Testis (tissue), 2 donors: ENCODE results near the gene TTLL12.

Experiments used
- POLR2A ChIP-seq: fragments of 450-650 bp; IDR thresholded peaks from one replicate; pipeline ENCODE4 v1.6.1; 2017; ENCODE audit warnings: antibody characterized with exemption, mild to moderate bottlenecking, moderate library complexity
- TF ChIP-seq, protein P1 (sequence below), 3 experiments: fragments of 450-650 bp in 2 of 3; fragments of 200-600 bp in 1 of 3; sonication (generic) in 1 of 3; IDR thresholded peaks; one replicate each; pipeline ENCODE4 v1.5.1; 2016 to 2019; ENCODE audit warnings: antibody characterized with exemption in 3 of 3, mild to moderate bottlenecking in 2 of 3, moderate library complexity in 1 of 3

DNA sequence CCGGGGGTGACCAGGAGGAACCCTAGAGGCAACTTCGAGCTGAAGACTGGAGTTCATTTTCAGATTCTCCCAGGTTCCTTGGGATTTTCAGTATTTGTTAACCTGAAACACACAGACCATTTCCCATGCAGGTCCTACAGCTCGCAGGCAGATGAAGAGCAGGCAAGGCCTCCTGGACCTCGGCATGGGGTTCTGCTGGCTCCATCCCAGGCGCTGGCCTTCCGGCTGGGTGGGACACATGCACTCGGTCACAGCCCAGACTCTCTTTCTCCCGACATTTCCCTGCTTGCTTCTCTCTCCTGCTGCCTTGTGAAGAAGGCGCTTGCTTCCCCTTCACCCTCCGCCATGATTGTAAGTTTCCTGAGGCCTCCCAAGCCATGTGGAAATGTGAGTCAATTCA is 15.4 kb upstream of the TTLL12 start:
- TF ChIP-seq POLR2A = no peak
- TF ChIP-seq, protein P1, sequence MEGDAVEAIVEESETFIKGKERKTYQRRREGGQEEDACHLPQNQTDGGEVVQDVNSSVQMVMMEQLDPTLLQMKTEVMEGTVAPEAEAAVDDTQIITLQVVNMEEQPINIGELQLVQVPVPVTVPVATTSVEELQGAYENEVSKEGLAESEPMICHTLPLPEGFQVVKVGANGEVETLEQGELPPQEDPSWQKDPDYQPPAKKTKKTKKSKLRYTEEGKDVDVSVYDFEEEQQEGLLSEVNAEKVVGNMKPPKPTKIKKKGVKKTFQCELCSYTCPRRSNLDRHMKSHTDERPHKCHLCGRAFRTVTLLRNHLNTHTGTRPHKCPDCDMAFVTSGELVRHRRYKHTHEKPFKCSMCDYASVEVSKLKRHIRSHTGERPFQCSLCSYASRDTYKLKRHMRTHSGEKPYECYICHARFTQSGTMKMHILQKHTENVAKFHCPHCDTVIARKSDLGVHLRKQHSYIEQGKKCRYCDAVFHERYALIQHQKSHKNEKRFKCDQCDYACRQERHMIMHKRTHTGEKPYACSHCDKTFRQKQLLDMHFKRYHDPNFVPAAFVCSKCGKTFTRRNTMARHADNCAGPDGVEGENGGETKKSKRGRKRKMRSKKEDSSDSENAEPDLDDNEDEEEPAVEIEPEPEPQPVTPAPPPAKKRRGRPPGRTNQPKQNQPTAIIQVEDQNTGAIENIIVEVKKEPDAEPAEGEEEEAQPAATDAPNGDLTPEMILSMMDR (IDR thresholded peaks at IDR 0.05) = no peak
